GM21723 (cell line): ENCODE data around the gene ALDH1A3.

ENCODE experiments used
- ATAC-seq: cut with Tn5 transposase; IDR thresholded peaks from one replicate; pipeline ENCODE4 v1.9.1; 2021; ENCODE audit warnings: mild to moderate bottlenecking, moderate library complexity; ENCODE audit not compliant: unreplicated experiment

The ALDH1A3 gene

DNA sequence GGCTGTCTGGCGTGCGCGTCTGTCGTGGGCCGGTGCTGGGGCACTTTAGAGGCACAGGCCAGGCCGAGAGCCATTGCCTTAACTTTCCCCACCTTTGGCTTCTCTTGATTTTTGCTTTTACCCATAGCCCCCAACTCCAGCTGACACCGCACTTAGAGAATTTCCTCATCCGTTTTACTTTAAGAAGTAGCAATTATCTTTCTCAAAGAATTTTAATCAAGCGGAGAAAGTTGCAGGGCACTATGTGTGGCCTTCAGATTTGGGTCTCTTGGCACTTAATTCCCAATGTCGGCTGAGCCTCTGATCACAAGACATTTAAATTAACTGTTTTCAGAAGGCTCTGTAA is 1.2 kb downstream of the ALDH1A3 start:
- ATAC-seq: no peak

- ATAC-seq: no peak
These were observed 2.1 kb downstream of the ALDH1A3 start for GRCh38 chr15:100881573-100882336.

DNA sequence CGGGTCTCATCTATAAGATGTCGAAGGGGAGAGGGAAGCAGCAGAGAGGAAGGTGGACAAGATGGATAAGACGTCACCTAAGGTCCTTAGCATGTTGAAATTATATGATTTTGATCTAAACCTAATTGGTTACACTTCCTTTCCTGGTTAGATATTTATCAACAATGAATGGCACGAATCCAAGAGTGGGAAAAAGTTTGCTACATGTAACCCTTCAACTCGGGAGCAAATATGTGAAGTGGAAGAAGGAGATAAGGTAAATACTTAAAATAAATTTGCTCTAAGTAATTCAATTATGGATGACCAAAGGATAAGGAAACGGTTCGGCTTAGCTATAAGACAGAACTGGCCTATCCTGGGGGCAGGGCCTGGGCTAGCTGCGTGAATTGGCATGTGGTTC is 5.5 kb downstream of the ALDH1A3 start:
- no peak for ATAC-seq

DNA sequence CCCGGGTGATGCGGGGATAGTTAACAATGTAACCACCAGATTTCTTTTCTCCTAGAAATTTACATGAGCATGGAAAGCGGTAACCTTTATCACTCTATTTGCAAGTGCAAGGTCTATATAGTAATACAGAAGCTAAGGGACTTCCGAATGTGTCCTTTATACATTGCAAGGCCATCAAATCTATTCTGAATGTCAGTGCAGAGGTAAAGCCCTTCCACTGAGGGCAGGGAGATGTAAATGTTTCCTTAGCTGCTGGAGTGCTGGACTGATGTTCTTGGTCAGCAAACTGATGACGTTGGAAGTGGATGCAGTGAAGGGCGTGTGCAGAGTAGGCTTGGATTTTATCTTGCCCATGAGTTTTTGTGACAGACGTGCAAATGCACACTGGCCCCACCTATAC is 6.2 kb downstream of the ALDH1A3 start:
- ATAC-seq: no peak

- no peak for ATAC-seq
These were observed 7.7 kb downstream of the ALDH1A3 start for GRCh38 chr15:100887211-100887913.

DNA sequence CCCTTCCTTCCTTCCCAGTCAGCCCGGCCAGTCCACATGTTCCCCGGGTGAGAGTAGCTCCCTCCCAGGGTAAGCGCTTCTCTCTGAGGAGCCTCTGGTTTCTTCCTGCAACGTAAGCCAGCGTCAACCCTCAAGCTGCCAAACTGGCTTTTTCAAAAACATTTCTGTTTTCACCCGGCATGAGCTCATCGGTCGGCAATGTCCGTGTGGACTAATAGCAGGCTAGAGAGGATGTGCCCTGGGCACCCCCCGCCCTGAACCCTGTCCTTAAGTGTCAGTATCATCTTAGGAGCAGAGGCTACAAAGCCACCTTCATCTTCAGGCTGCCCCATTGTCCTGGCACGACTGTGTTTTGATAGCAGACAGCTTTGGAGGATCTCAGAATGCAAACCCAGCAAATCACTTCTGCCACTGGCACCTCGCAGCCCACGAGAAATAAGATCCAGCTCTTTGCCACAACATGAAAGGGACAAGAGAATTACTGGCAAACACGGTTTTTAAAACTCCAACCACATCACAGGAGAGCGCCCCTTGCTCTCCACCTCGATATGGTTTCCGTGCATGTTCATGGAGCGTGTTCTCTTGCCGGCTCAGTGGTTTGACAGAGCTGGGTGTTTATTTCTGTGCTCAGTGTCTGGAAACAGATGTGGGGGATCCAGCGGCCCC is 9.9 kb downstream of the ALDH1A3 start:
- ATAC-seq: no peak

DNA sequence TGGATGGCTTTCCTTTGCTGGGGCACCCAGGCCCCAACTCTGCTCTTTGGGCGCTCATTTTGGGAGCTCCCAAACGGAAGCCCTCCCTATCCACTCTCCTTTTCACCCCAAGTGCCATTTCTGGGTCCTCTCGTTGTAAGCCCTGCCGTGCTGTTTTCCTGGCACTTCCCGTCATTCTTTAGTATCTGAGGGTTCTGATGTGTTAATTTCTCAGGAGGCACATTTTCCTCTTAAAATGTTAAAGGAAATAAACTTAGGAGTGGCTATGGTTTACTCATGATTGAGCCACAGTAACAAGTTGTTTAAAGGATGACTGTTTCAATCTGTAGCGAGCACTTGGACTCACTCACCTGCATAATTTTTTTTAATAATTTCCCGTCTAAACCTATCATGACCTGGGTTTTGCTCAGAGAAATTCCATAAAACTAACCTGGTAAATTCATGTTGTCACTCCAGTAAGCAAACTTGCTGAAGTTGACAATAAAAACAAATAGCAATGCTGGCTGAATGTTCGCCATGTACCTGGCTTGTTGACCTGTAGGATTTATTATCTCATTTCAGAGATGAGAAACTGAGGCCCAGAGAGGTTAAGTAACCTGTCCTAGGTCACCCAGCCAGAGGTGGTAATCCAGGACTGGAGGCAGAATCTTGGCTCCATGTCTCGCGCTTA is 10.6 kb downstream of the ALDH1A3 start:
- no peak for ATAC-seq

GRCh38 chr15:100890850-100891249 is 11.2 kb downstream of the ALDH1A3 start:
- ATAC-seq: no peak

DNA sequence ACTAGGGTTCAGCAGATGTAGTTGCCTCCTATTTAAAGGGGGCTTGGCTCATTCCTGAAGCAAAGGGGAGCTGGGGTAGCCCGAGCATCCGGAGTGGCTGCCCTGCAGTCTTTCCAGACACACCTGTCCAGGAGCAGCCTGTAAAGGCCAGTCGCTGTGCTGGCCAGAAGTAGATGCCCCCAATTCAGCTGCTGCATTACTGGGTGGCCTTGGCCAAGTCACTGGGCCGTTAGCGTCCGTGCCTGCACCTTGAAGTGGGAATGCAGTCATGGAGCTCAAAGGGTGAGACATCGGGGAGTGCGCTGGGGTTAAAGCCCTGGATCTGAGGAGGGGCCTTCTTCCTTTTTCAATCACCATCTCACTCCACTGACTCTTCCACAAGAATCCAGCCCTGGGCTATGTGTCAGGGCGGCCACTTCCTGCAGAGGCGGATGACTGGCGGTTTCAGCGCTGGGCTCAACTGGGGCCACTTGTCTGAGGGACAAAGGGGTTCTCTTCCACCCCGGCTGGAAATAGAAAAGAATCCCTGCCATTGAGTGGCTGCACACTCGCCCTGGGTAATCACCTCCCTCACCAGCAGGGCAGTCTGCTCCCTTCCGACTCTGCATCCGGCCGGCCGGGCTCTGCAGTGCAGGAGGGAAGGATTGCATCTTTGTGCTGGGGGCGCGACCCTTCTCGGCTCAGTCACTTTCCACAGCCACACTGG is 11.8 kb downstream of the ALDH1A3 start:
- ATAC-seq: no peak

DNA sequence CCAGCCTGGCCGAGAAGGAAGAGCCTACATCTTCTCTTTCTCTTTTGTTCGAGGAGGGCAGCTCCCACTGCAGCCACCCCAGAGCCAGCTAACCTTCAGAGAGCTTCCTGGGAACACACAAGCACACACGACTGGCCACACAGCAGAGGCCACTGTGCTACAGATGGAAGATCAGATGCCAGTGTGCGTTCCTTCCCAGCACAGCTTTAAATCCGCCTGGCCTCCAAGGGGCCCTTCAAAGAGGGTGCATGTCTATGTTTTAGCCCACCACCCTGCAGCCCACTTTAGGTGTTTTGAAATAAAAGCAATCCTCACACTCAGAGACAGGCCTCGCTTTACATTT is 12.4 kb downstream of the ALDH1A3 start:
- ATAC-seq: no peak

- no peak for ATAC-seq
These were observed 13.8 kb downstream of the ALDH1A3 start for GRCh38 chr15:100893261-100893963.

GRCh38 chr15:100893964-100894295 is 14.3 kb downstream of the ALDH1A3 start:
- ATAC-seq: no peak

DNA sequence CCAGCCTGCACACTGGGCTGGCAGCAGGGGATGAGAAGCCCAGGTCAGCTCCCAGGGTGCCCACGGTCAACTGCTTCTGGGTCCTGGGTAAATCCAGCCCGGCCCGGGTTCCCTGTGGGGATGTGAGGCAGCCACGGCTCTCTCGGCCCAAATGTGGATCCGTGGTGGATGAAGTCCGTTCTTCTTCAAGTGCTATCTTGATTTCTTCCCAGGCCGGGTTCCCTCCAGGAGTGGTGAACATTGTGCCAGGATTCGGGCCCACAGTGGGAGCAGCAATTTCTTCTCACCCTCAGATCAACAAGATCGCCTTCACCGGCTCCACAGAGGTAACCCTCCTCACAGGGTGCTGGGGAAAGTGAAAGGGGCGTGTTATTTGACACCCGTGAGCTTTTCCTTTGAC is 16.1 kb downstream of the ALDH1A3 start:
- no peak for ATAC-seq

DNA sequence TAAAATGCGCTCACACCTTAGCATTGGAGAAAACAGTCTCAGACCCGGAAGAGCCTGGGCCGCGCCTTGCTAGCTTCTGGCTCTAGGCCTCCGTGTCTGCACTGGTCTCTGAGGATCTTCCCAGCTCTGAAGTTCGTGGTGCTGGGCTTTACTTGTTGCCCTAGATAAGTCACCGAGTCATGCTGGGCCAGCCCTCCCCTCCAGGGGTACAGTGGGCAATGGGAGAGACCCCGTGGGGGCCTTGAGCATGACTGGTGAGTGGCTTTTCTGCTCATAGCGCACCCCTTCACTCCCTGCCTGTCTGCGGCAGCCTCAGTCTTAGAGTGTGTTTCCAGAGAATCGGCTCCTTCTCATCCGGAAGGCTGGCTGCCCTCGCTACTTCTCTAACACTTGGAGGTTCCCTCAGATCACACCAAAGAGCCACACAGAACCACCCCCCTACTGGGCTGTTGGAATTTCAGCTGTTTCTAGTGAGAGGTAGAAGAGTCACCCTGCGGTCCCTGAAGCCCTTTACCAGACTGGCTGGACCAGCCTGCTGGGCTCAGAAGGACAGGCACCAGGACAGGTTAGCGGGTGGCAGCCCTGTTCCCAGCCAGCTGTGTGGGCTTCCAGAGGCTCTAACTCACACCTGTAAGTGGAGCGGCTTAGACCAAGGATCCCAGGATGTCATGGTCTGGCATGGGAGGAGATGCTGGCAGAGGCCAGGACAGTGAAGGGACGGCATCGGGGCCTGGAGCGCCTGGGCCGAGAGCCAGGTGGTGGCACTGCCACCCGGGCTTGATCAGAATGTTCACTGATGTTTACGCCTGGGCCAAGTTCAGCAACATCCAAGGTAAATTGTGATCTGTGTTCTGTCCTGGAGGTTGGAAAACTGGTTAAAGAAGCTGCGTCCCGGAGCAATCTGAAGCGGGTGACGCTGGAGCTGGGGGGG is 17.9 kb downstream of the ALDH1A3 start:
- ATAC-seq: no peak

GRCh38 chr15:100898152-100898490 is 18.5 kb downstream of the ALDH1A3 start:
- ATAC-seq: no peak

GRCh38 chr15:100898661-100899462 is 19.2 kb downstream of the ALDH1A3 start:
- no peak for ATAC-seq

GRCh38 chr15:100899601-100900000 is 20.0 kb downstream of the ALDH1A3 start:
- ATAC-seq: no peak

GRCh38 chr15:100900136-100900794 is 20.6 kb downstream of the ALDH1A3 start:
- no peak for ATAC-seq
